HCT116 (cell line): ENCODE data around the gene TIAM2. TPM values are rescaled to one million over a fixed set of nuclear protein-coding genes. Genes with fewer than 3 reads are reported as not detected.
"Not testable (repeated sequence)": the region's sequence is repeated elsewhere in the genome, so short reads cannot be mapped to it uniquely, and the experiment has no call there.

Experiments
- ATAC-seq: fragments of 200-7000 bp; cut with Tn5 transposase; 2 replicates; pipeline ENCODE4 v1.9.1; 2020; ENCODE audit warnings: mild to moderate bottlenecking, moderate library complexity
- BruUV-seq: library from RNA; stranded (reverse); fragments of 400-500 nt; replicated peaks from 2 replicates; lab custom pipeline; 2021; lab: Mats Ljungman, UMichigan
- CTCF ChIA-PET: fragments of 300-600 bp; sonication (Branson Sonifier 250); formaldehyde crosslinking; loops from one replicate; lab custom pipeline; 2021; ENCODE audit warnings: antibody characterized with exemption; lab: Charles Lee
- POLR2A ChIA-PET: fragments of 300-600, 350-600 bp; sonication (Branson Sonifier 250); formaldehyde crosslinking; loops from one replicate; lab custom pipeline; 2021; ENCODE audit warnings: antibody characterized with exemption; lab: Charles Lee
- RAD21 ChIA-PET, 2 experiments: fragments of 300-600 bp; sonication (Branson Sonifier 250); formaldehyde crosslinking; loops; one replicate each; lab custom pipeline; 2023; ENCODE audit warnings: low total read pairs in 2 of 2; ENCODE audit not compliant: uncharacterized antibody in 2 of 2, unreplicated experiment in 2 of 2, low non-redundant PET in 1 of 2; lab: Charles Lee
- DNase-seq: peaks from one replicate; pipeline ENCODE4 v3.0.0-alpha.2; 2010; ENCODE audit warnings: low read depth, low spot score
- H2AFZ ChIP-seq: fragments of 200-600 bp; shearing (Covaris generic), sonication (generic); 2 replicates; pipeline ENCODE4 v1.6.1; 2017; ENCODE audit warnings: low read depth, mixed run types, mixed read lengths, antibody characterized with exemption, low read length; ENCODE audit not compliant: poor library complexity, severe bottlenecking
- H3K27ac ChIP-seq: 2 replicates; pipeline ENCODE4 v1.5.1; 2012; ENCODE audit warnings: low read depth, low read length
- H3K27me3 ChIP-seq: fragments of 200-600 bp; sonication (generic); 2 replicates; pipeline ENCODE4 v1.6.1; 2016; ENCODE audit warnings: mixed run types, low read length, mixed read lengths; ENCODE audit not compliant: insufficient read depth
- H3K36me3 ChIP-seq, 2 experiments: fragments of 200-500 bp in 1 of 2; fragments of 200-600 bp in 1 of 2; sonication (Bioruptor generic) in 1 of 2; sonication (generic) in 1 of 2; 2 replicates each; pipeline versions ENCODE4 v1.5.1 to v1.6.1; 2014 to 2016; ENCODE audit warnings: low read length in 2 of 2, inconsistent platforms in 1 of 2, mixed read lengths in 1 of 2, mixed run types in 1 of 2; ENCODE audit not compliant: insufficient read depth in 2 of 2, control insufficient read depth in 1 of 2
- H3K4me1 ChIP-seq, 2 experiments: fragments of 200-600 bp in 1 of 2; sonication (generic) in 1 of 2; 2 replicates each; pipeline versions ENCODE4 v1.5.1 to v1.6.1; 2012 to 2017; ENCODE audit warnings: low read length in 2 of 2, inconsistent platforms in 1 of 2, mild to moderate bottlenecking in 1 of 2, mixed read lengths in 1 of 2, mixed run types in 1 of 2, moderate library complexity in 1 of 2; ENCODE audit not compliant: insufficient read depth in 2 of 2, control insufficient read depth in 1 of 2
- H3K4me2 ChIP-seq: fragments of 200-600 bp; sonication (generic); 2 replicates; pipeline ENCODE4 v1.6.1; 2017; ENCODE audit warnings: mixed run types, low read length, mixed read lengths
- H3K4me3 ChIP-seq, 2 experiments: fragments of 200-600 bp in 1 of 2; sonication (generic) in 1 of 2; replicated peaks in 1 of 2; 2 replicates each; pipeline ENCODE4 v1.5.1; 2011 to 2016; ENCODE audit warnings: low read length in 2 of 2, control low read depth in 1 of 2, low read depth in 1 of 2, mild to moderate bottlenecking in 1 of 2, mixed read lengths in 1 of 2, mixed run types in 1 of 2
- H3K79me2 ChIP-seq: fragments of 200-600 bp; sonication (generic); 2 replicates; pipeline ENCODE4 v1.6.1; 2017; ENCODE audit warnings: mild to moderate bottlenecking, mixed run types, low read length, moderate library complexity, mixed read lengths; ENCODE audit not compliant: insufficient read depth
- H3K9ac ChIP-seq: fragments of 200-600 bp; sonication (generic); 2 replicates; pipeline ENCODE4 v1.6.1; 2016; ENCODE audit warnings: low read length, mixed read lengths
- H3K9me2 ChIP-seq: fragments of 200-600 bp; sonication (generic), shearing (Covaris generic); 2 replicates; pipeline ENCODE4 v1.6.1; 2017; ENCODE audit warnings: mixed run types, mild to moderate bottlenecking, moderate library complexity; ENCODE audit not compliant: insufficient read depth
- H3K9me3 ChIP-seq, 2 experiments: fragments of 200-500 bp in 1 of 2; fragments of 200-600 bp in 1 of 2; sonication (Bioruptor generic) in 1 of 2; sonication (generic) in 1 of 2; 2 replicates each; pipeline ENCODE4 v1.6.1; 2014 to 2017; ENCODE audit warnings: low read length in 2 of 2, mixed read lengths in 2 of 2, inconsistent platforms in 1 of 2, low read depth in 1 of 2, mild to moderate bottlenecking in 1 of 2, mixed run types in 1 of 2, moderate library complexity in 1 of 2; ENCODE audit not compliant: control insufficient read depth in 1 of 2, insufficient read depth in 1 of 2
- H4K20me1 ChIP-seq: fragments of 200-600 bp; sonication (generic), shearing (Covaris generic); 2 replicates; pipeline ENCODE4 v1.6.1; 2017; ENCODE audit warnings: mixed run types, mild to moderate bottlenecking, moderate library complexity; ENCODE audit not compliant: insufficient read depth
- EGR1 ChIP-seq: IDR thresholded peaks from 2 replicates; pipeline ENCODE4 v1.6.1; 2012; ENCODE audit warnings: low read depth
- SRF ChIP-seq: IDR thresholded peaks from 2 replicates; pipeline ENCODE4 v1.6.1; 2012; ENCODE audit warnings: low read depth
- ZFX ChIP-seq: fragments of 450-650 bp; IDR thresholded peaks from 2 replicates; pipeline ENCODE4 v1.6.1; 2017
- intact Hi-C: fragments of 100-400 bp; cut with micrococcal nuclease; formaldehyde crosslinking; loops from 2 replicates; pipeline ENCODE4 v1.10.0; 2022
- total RNA-seq: library from RNA; stranded (reverse); gene quantifications from one replicate; pipeline ENCODE4 v1.2.1, GENCODE V29; 2021; ENCODE audit not compliant: unreplicated experiment
- TF ChIP-seq, protein P1 (sequence below), 3 experiments: fragments of 200-600 bp in 1 of 3; sonication (generic) in 1 of 3; IDR thresholded peaks in 2 of 3; conservative IDR thresholded peaks in 1 of 3; 2 replicates each; pipeline ENCODE4 v1.5.1; 2012 to 2017; ENCODE audit warnings: low read depth in 2 of 3, low read length in 2 of 3, antibody characterized with exemption in 1 of 3, borderline replicate concordance in 1 of 3, control low read depth in 1 of 3, mild to moderate bottlenecking in 1 of 3, mixed read lengths in 1 of 3, mixed run types in 1 of 3, moderate library complexity in 1 of 3; ENCODE audit not compliant: insufficient read depth in 1 of 3

TIAM2 gene
- total RNA-seq, 1 experiment from 2014 or later, result 9.4 TPM

DNA sequence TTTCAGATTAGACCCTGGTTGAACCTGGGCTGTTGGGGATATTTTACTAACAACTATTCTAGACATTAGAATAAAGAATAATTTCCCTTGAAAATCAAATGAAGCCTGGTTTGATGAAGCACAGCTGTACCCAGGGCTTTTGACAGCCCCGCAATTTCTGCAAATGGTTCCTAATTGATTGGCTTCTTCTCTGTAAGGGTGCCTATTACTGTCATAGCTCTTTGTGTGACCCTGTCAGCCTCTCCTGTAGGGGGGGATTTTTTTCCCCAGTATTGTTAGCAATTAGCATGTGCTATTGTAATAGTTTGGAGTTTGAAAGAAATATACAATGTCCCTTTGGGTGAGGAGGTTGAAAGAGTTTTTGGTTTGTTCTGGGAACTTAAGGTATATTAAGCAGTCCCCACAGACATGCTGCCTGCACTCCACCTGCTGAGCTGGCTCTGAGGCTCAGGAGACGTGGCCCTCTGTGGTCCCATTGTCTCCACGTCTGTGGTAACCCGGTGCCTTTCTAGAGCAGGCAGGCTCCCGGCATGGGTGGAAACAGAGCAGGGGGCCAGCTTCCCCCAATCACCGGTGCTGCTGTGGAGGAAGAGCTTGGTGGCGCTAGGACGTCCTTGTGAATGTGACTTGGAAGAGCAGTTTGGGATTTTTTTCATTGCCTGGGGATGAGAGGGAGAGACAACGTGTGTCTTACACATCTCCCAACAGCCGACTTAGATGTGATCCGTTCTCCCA lies 221.4 kb downstream of the TIAM2 start (continued):
- TF ChIP-seq ZFX, result no peak

DNA sequence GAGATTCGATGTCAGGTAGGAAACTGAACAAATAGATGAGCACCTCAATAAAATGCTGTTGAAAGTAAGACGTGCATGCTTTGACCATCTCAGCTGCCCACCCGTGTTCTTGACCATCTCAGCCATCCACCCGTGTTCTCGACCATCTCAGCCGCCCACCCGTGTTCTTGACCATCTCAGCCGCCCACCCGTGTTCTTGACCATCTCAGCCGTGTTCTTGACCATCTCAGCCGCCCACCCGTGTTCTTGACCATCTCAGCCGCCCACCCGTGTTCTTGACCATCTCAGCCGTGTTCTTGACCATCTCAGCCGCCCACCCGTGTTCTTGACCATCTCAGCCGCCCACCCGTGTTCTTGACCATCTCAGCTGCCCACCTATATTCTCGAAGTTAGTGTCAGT lies 223.6 kb downstream of the TIAM2 start:
- intact Hi-C loops, BruUV-seq, ATAC-seq, RAD21 ChIA-PET, H3K27ac ChIP-seq, CTCF ChIA-PET, H3K9ac ChIP-seq, DNase-seq, POLR2A ChIA-PET, H2AFZ ChIP-seq, H4K20me1 ChIP-seq, H3K27me3 ChIP-seq, H3K36me3 ChIP-seq, H3K9me2 ChIP-seq, H3K4me2 ChIP-seq, H3K9me3 ChIP-seq, H3K79me2 ChIP-seq, H3K4me3 ChIP-seq: not testable (repeated sequence)
- peaks cover 0 to 11% of the 10 kb centered on the region in 2 experiments; a peak in 2 of 4 replicates for H3K4me1 ChIP-seq

- Histone ChIP-seq H3K4me2 (no peak overlapping the region), H3K9me3 (no peaks in the 10 kb centered on the region), H3K9me2 (no peaks in the 10 kb centered on the region), H3K4me3 (no peak overlapping the region), H3K4me1 (peaks cover 0 to 17% of the 10 kb centered on the region in 2 experiments; a peak in 2 of 4 replicates), H4K20me1 (no peaks in the 10 kb centered on the region), H3K36me3 (no peaks in the 10 kb centered on the region), H3K27me3 (no peaks in the 10 kb centered on the region), H3K79me2 (no peaks in the 10 kb centered on the region), H2AFZ (no peak overlapping the region), H3K9ac (no peak overlapping the region), H3K27ac (no peak overlapping the region)
- ChIA-PET CTCF (no interaction called here), POLR2A (no interaction called here), RAD21 (no interaction called here)
- intact Hi-C loops, result no loop called here
- DNase-seq, result no peak
- no peak for TF ChIP-seq EGR1
- TF ChIP-seq, protein P1, sequence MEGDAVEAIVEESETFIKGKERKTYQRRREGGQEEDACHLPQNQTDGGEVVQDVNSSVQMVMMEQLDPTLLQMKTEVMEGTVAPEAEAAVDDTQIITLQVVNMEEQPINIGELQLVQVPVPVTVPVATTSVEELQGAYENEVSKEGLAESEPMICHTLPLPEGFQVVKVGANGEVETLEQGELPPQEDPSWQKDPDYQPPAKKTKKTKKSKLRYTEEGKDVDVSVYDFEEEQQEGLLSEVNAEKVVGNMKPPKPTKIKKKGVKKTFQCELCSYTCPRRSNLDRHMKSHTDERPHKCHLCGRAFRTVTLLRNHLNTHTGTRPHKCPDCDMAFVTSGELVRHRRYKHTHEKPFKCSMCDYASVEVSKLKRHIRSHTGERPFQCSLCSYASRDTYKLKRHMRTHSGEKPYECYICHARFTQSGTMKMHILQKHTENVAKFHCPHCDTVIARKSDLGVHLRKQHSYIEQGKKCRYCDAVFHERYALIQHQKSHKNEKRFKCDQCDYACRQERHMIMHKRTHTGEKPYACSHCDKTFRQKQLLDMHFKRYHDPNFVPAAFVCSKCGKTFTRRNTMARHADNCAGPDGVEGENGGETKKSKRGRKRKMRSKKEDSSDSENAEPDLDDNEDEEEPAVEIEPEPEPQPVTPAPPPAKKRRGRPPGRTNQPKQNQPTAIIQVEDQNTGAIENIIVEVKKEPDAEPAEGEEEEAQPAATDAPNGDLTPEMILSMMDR (IDR thresholded peaks at IDR 0.05 in 2 of 3, conservative IDR thresholded peaks at IDR 0.05 in 1 of 3; ENCODE audit: borderline replicate concordance in 1 of 3, insufficient read depth in 1 of 3, low read depth in 2 of 3, low read length in 2 of 3), result no peak
- no peak for TF ChIP-seq SRF
- no TSS peak for BruUV-seq
- no peak for ATAC-seq
These were observed 224.2 kb downstream of the TIAM2 start for GRCh38 chr6:155219299-155219698.
